Measurements from ENCODE around the gene PTPRH.

The PTPRH gene

DNA sequence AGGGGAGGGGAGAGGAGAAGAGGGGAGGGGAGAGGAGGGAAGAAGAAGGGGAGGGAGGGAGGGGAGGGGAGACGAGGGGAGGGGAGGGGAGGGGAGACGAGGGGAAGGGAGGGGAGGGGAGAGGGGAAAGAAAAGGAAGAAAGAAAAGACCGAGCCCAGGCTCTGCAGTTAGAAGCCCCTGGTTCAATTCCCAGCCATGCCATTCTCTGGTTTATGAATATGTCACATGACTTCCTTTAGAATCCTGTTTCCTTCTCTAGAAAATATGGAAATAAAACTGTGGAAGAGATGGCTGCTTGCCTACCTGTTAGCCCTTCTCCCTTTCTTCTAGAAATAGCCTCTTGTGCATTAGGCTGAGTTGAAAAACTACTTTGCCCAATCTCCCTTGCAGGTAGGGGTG lies 74.6 kb downstream of the PTPRH start:
- TF ChIP-seq ZNF274 (IDR thresholded peaks at IDR 0.05; ENCODE audit: low read depth, low read length): no peak
- no peak overlapping the region for H3K4me3 ChIP-seq (ENCODE audit: low read length)

DNA sequence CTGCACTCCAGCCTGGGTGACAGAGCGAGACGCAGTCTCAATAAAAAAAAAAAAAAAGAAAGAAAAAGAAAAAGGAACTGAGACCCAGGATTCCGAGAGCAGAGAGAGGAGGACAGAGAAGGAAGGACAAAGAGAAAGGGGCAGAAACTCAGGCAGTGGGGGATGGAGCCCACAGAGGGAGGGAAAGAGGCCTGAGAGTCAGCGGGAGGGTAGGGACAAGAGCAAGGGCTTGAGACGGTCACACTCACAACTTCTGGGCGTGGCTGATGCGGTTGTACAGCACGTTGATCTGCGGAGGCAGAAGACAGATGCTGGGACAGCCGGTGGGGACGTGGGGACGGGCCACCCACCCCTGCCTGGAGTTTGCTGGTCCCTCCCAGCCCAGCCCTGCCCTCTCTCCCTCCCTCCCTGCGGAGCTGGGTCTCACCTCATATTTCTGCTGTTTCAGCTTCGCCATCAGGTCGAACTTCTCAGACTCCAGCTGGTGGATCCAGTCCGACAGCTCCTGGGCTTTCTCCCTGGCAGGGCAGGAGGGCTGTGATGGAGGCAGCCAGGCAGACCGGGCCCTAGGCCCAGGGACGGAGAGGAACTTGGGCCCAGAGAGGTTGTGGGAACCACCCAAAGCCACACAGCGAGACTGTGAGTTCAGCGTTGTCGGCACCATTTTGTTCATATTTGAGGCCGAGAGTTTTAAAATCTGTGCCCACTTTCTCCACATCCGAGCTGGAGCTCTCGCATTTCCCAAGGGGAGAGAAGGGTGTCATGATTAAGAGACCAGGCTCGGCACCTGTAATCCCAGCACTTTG lies 75.5 kb downstream of the PTPRH start:
- no peak for TF ChIP-seq ZNF274 (IDR thresholded peaks at IDR 0.05; ENCODE audit: low read depth, low read length)
- H3K4me3 ChIP-seq (ENCODE audit: low read length): no peak overlapping the region

DNA sequence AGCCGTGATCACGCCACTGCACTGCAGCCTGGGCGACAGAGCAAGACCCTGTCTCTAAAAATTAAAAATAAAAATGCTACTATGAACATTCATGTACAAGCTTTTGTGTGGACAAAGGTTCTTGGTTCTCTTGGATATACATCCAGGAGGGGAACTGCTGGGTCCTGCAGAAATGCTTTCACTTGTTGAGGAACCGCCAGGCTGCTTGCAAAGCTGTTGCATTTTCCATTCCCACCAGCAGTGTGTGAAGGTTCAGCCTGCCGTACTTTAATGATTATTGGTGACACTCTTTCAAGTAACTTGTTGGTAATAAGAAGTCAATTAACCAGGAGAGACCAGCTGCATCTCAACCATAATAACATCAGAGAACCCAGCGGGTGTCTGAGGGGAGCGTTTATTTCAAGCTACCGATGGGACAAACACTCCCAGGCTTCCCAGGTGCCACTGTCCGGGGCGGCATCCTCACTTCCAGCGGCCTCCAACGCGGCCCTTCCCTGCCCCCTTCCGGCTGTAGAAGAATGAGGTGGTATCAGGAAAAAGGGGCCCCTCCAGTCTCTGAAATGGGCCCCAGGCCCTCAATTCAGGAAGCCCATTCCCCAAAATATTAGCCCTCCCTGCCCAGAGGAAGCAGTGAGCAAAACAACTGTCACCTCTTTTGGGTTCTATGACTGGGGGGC lies 76.7 kb downstream of the PTPRH start:
- TF ChIP-seq ZNF274 (IDR thresholded peaks at IDR 0.05; ENCODE audit: low read depth, low read length): no peak
- no peak overlapping the region for H3K4me3 ChIP-seq (ENCODE audit: low read length)

DNA sequence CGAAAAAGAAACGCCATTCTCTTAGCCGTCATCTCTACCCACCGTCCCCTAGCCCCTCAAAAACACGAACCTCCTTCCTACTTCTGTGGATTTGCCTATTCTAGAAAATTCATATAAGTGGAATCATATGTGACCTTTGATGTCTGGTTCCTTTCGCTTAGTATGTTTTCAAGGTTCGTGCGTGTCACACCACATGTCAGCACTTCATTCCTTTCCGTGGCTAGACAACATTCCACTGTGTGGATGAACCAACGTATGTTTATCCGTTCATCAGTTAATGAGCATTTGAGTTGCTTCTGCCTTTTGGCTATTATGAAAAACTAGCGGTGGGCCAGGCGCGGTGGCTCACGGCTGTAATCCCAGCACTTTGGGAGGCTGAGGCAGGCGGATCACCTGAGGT lies 77.9 kb downstream of the PTPRH start:
- no peak for TF ChIP-seq ZNF274 (IDR thresholded peaks at IDR 0.05; ENCODE audit: low read depth, low read length)
- no peak overlapping the region for H3K4me3 ChIP-seq (ENCODE audit: low read length)
